GM18520 (cell line): Measurements from ENCODE around the gene GBP3.
A peak's percentile ranks its signal among the peaks of the same experiment; 100 is the strongest.
"Not testable (repeated sequence)": the region's sequence is repeated elsewhere in the genome, so short reads cannot be mapped to it uniquely, and the experiment has no call there.

Source experiments
- ATAC-seq: cut with Tn5 transposase; IDR thresholded peaks from one replicate; pipeline ENCODE4 v1.9.1; 2021; ENCODE audit not compliant: unreplicated experiment

Gene GBP3, protein sequence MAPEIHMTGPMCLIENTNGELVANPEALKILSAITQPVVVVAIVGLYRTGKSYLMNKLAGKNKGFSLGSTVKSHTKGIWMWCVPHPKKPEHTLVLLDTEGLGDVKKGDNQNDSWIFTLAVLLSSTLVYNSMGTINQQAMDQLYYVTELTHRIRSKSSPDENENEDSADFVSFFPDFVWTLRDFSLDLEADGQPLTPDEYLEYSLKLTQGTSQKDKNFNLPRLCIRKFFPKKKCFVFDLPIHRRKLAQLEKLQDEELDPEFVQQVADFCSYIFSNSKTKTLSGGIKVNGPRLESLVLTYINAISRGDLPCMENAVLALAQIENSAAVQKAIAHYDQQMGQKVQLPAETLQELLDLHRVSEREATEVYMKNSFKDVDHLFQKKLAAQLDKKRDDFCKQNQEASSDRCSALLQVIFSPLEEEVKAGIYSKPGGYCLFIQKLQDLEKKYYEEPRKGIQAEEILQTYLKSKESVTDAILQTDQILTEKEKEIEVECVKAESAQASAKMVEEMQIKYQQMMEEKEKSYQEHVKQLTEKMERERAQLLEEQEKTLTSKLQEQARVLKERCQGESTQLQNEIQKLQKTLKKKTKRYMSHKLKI

DNA sequence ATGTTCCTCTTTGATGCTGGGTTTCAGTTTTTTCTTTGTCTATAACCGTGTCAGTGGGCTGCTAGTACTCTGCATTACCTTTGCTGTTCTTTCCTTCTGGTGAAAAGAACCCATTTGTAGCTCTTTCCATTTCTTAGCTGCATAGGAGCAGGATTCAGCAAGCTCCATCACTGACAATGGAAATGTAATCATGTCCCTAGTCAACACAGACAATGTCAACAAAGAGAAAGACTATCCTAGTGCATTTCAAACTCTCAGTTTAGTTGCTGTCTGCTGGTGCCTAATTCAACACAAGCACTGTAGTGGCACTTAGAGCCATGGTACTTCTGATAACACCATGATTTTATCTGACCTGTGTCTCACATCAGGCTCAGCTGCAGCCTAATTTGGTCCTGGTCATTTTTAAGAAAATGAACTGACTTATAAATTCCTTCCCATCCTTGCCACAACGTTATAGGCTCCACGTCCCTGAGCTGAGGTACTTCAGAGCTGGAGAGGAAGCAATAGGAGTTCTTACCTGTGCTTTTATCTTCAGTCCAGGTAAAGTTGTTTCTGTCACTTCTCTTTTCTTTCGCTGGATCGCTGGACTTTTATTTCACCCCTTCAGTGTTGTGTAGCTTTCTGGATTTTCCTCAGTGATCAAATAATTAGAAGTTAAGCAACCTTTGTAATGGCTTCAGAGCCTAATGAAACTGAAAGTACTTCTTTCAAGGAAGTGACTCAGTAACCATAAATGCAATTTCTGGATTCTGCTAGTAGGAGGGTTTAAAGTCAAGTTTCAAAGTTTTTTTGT, at the start of gene GBP3:
TSS of gene GBP3 (minus strand) at position 700 of the 793 bp plus-strand sequence. CDS start 2,145 bp downstream, outside the sequence.
- peak; percentile 45 for ATAC-seq

DNA sequence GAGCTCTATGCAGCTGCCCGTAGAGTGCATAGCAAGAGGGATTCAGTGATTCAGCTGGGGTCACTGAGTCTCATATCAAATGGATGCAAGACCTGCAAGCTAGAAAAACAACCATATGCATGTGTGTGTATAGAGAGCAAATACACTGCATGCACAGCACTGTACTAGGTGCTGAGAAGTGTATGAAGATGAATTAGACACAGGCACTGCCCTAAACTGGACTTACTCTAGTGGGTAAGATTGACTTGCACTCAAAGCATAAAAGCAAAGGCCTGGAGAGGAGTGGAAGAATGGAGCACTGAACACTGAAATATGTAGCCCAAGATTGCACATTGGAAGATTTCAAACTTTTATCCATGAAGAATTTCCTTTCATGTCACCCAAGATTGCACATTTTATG, 47.8 kb upstream of the GBP3 start:
- ATAC-seq = no peak

- no peak for ATAC-seq
Observed at GRCh38 chr1:89069951-89070350, 47.3 kb upstream of the GBP3 start.

DNA sequence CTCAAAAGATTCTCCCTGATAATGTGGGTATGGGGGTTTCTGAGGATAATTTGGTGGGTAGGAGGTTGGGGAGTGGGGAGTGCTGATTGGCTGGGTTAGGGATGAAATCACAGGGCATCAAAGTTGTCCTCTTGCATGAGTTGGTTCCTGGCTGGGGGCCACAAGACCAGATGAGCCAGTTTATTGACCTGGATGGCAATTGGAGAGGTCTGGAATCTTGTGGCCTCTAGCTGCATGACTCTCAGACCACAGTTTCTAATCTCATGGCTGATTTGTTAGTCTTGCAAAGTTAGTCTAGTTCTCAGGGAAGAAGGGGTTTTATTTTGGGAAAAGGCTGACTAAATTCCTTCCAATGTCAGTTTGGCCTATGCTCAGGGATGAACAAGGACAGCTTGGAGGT, 45.6 kb upstream of the GBP3 start:
- no peak for ATAC-seq

GRCh38 chr1:89065079-89065868, 42.6 kb upstream of the GBP3 start, which contains the start of gene GBP1:
Gene GBP1, minus strand, starts transcription at chr1:89065208. Its CDS starts 1,974 bp downstream, at chr1:89063234.
- ATAC-seq = no peak

GRCh38 chr1:89064632-89065031, 42.0 kb upstream of the GBP3 start:
- no peak for ATAC-seq

- ATAC-seq = no peak
Observed at GRCh38 chr1:89063094-89063493, 40.4 kb upstream of the GBP3 start.

GRCh38 chr1:89060091-89060490, 37.4 kb upstream of the GBP3 start:
- ATAC-seq = no peak

- ATAC-seq = no peak
Observed at GRCh38 chr1:89051955-89052312, 29.3 kb upstream of the GBP3 start.

GRCh38 chr1:89051300-89051954, 28.8 kb upstream of the GBP3 start:
- no peak for ATAC-seq

DNA sequence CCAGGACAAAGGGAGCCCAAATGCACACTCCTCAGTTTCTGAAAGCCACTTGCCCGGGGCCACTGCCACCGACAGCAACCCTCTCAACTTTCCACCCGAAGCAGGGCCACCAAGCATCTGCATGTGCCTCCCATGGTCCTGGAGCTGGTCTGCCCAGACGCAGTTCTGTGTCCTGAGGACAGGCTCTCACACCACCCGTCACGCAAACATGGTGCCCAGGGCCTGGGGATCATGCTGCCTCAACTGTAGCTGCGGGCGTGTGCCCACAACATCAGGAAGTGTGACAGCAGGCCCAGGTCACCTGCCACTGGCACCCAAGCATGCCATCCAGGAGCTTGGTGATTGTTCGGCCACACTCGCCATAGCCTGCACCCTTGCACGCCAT, 28.0 kb upstream of the GBP3 start:
- no peak for ATAC-seq

DNA sequence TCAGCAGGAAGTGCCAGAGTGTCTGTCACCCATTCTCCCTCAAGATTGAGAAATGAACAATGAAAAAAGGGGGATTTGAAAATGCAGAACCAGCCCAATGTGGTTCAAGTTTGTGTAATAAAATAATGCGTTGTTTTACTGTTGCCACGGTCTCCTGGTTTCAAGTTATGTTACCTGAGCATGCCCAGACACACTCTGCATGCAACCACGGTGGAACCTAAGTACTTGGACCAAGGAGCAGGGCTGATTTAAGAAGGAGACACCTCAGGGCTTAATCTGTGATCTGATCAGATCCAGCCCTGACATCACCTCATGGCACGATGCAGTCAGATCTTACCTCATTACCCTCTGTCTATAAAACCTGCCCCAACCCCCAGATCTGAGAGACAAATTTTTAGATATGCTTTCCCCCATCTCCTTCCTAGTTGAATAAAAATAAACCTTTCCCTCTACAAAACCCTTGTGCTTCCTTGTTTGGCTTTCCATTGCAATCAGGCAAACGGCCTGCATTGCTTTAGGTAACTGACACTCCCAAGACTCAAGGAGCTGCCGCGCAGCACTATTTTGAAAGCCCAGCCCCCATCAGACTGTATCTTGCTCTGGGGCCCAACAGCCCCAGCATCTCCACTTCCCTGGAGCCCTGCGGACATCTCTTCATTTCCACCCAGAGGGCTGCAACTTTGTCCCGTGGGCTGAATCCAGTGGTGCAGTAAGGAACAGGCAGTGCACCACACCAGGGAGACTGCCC, 27.4 kb upstream of the GBP3 start:
- ATAC-seq = not testable (repeated sequence)

- ATAC-seq = not testable (repeated sequence)
Observed at GRCh38 chr1:89049187-89049586, 26.5 kb upstream of the GBP3 start.

DNA sequence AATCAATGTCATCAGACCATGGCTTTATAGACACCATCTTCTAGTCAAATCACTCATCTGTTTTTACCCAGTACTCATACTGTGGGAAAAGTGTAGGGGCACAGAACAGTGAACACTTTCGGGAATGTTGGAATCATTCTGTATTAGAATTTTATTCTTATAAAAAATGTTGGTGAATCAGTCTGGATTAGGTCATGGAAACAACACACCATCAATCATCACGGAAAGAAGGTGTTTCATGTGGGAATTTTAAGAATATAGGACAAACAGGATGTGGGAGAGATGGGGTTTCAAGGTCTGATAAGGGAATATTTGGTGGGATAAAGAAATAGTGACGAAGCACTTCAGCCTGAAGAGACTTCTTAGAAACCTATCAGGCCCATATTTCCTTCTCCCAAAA, 25.1 kb upstream of the GBP3 start:
- no peak for ATAC-seq

- ATAC-seq = peak; percentile 95
Observed at GRCh38 chr1:89046318-89047183, 23.9 kb upstream of the GBP3 start.

GRCh38 chr1:89044970-89045721, 22.5 kb upstream of the GBP3 start:
- no peak for ATAC-seq

DNA sequence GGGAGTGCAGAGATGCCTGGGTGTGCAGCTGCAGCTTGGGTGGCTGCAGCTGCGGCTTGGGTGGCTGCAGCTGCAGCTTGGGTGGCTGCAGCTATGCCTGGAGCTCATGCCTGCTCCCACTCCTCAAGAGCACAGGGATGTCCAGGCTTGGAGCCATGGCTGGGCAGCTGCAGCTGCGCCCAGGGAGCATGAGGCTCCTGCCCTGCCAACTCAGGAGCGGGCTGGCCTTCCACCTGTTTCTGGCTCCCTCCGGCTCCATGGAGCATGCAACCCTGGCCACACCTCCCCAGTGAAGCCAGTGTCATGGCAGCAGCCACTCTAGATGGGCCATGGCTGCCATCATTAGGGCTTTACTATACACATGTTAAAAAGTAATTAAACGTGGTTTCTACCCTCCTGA, 21.3 kb upstream of the GBP3 start:
- no peak for ATAC-seq

DNA sequence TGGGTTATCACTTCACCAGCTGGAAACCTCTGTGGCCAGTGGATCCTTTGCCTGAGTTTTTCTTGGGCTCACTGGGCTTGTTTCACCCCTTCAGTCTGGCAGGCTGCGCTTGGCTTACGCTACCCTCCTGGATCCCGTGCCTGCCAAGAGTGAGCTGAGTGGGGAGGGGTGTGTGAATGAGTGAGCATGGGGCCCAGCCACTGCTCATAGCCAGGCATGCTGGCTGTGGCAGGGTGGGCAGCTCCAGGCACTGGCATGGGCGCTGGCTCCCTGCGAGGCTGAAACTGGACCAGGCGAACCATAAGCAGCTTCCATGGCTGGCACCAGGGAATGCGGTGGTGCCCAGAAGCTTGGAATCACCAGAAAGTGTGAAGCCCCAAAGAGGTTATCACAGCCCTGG, 19.8 kb upstream of the GBP3 start:
- ATAC-seq = no peak
